A549 (cell line): ENCODE data around the gene ZFHX3. TPM values are rescaled to one million over a fixed set of nuclear protein-coding genes. Genes with fewer than 3 reads are reported as not detected.

Source experiments
- ATAC-seq, 2 experiments: fragments of 200-7000 bp in 1 of 2; fragments of >200 bp in 1 of 2; cut with Nextera tagmentation in 1 of 2; cut with Tn5 transposase in 1 of 2; 3 replicates each; pipeline versions ENCODE4 v1.8.0 to v1.9.1; 2018 to 2020; ENCODE audit warnings: mild to moderate bottlenecking in 1 of 2, moderate library complexity in 1 of 2
- CTCF ChIA-PET: fragments of 300-600 bp; sonication (Branson Sonifier 250); formaldehyde crosslinking; extraction: SDS; loops from one replicate; lab custom pipeline; 2021; ENCODE audit warnings: antibody characterized with exemption, inconsistent platforms; lab: Yijun Ruan, JAX
- POLR2A ChIA-PET: fragments of 350-600 bp; formaldehyde crosslinking; extraction: SDS; loops from one replicate; lab custom pipeline; 2021; ENCODE audit warnings: antibody characterized with exemption, inconsistent platforms; lab: Yijun Ruan, JAX
- DNase-seq, 2 experiments: peaks; one replicate each; pipeline versions ENCODE4 v3.0.0 to v3.0.0-alpha.2; 2011 to 2016; ENCODE audit warnings: low read depth in 1 of 2, low spot score in 1 of 2
- FAIRE-seq: peaks from 2 replicates; lab custom pipeline; 2011; peaks lifted over from hg19 to GRCh38; lab: Jason Lieb, UNC
- H3K27ac ChIP-seq, 2 experiments: fragments of >200 bp; sonication (Bioruptor Twin); formaldehyde crosslinking; 3 replicates each; pipeline ENCODE4 v1.5.1; 2016 to 2017
- H3K4me1 ChIP-seq: fragments of >200 bp; sonication (Bioruptor Twin); formaldehyde crosslinking; 3 replicates; pipeline ENCODE4 v1.6.1; 2016
- H3K4me2 ChIP-seq: fragments of >200 bp; sonication (Bioruptor Twin); formaldehyde crosslinking; 3 replicates; pipeline ENCODE4 v1.6.1; 2016
- H3K4me3 ChIP-seq: fragments of >200 bp; sonication (Bioruptor Twin); formaldehyde crosslinking; 3 replicates; pipeline ENCODE4 v1.5.1; 2016
- H3K9me3 ChIP-seq: fragments of >200 bp; sonication (Bioruptor Twin); formaldehyde crosslinking; 3 replicates; pipeline ENCODE4 v1.6.1; 2016
- BCL3 ChIP-seq: fragments of >200 bp; sonication (Bioruptor Twin); formaldehyde crosslinking; IDR thresholded peaks from 3 replicates; pipeline ENCODE4 v1.6.1; 2016
- CBX2 ChIP-seq: fragments of 200-600 bp; sonication (generic); IDR thresholded peaks from 2 replicates; pipeline ENCODE4 v1.6.1; 2016; ENCODE audit warnings: low read depth, mild to moderate bottlenecking, borderline replicate concordance
- CBX8 ChIP-seq: fragments of 200-600 bp; sonication (generic); IDR thresholded peaks from 2 replicates; pipeline ENCODE4 v1.6.1; 2016
- CEBPB ChIP-seq, 2 experiments: fragments of >200 bp in 1 of 2; sonication (Bioruptor Twin) in 1 of 2; formaldehyde crosslinking in 1 of 2; IDR thresholded peaks; 2 replicates each; pipeline ENCODE4 v1.6.1; 2012 to 2016
- E2F6 ChIP-seq: IDR thresholded peaks from 2 replicates; pipeline ENCODE4 v1.6.1; 2012; ENCODE audit warnings: low read depth, borderline replicate concordance
- EHMT2 ChIP-seq: fragments of 200-600 bp; sonication (generic); IDR thresholded peaks from 2 replicates; pipeline ENCODE4 v1.6.1; 2016; ENCODE audit warnings: antibody characterized with exemption, low read depth, mild to moderate bottlenecking, moderate library complexity
- EP300 ChIP-seq, 2 experiments: fragments of >200 bp; sonication (Bioruptor Twin); formaldehyde crosslinking; IDR thresholded peaks; 2 replicates in 1 of 2; 3 replicates in 1 of 2; pipeline ENCODE4 v1.6.1; 2016 to 2017
- FOSB ChIP-seq: fragments of 250-450 bp; sonication (Bioruptor Pico); IDR thresholded peaks from 2 replicates; pipeline ENCODE4 v1.5.0; 2020; ENCODE audit warnings: mild to moderate bottlenecking, moderate library complexity
- FOXS1 ChIP-seq: fragments of 250-450 bp; sonication (Bioruptor Pico); IDR thresholded peaks from 2 replicates; pipeline ENCODE4 v1.5.0; 2020; ENCODE audit warnings: mild to moderate bottlenecking, moderate library complexity
- GATA3 ChIP-seq: IDR thresholded peaks from 2 replicates; pipeline ENCODE4 v1.6.1; 2012; ENCODE audit warnings: borderline replicate concordance
- HEYL ChIP-seq: fragments of 250-450 bp; sonication (Bioruptor Pico); IDR thresholded peaks from 2 replicates; pipeline ENCODE4 v1.8.0; 2021; ENCODE audit warnings: mild to moderate bottlenecking, moderate library complexity
- HOXA7 ChIP-seq: fragments of 250-450 bp; sonication (Bioruptor Pico); IDR thresholded peaks from 2 replicates; pipeline ENCODE4 v1.5.0; 2020; ENCODE audit warnings: mild to moderate bottlenecking, moderate library complexity
- HOXB13 ChIP-seq: fragments of 250-450 bp; sonication (Bioruptor Pico); IDR thresholded peaks from 2 replicates; pipeline ENCODE4 v1.5.0; 2020; ENCODE audit warnings: low read depth, mild to moderate bottlenecking, moderate library complexity
- HOXB5 ChIP-seq: fragments of 250-450 bp; sonication (Bioruptor Pico); IDR thresholded peaks from 2 replicates; pipeline ENCODE4 v1.5.0; 2020; ENCODE audit warnings: mild to moderate bottlenecking, moderate library complexity
- JUN ChIP-seq, 2 experiments: fragments of >200 bp; sonication (Bioruptor Twin); formaldehyde crosslinking; IDR thresholded peaks; 2 replicates in 1 of 2; 3 replicates in 1 of 2; pipeline ENCODE4 v1.6.1; 2016 to 2017
- KDM1A ChIP-seq: fragments of 200-600 bp; sonication (generic); IDR thresholded peaks from 2 replicates; pipeline ENCODE4 v1.6.1; 2016; ENCODE audit warnings: low read depth, mild to moderate bottlenecking
- MAFK ChIP-seq: fragments of 450-650 bp; IDR thresholded peaks from 2 replicates; pipeline ENCODE4 v1.6.1; 2014; ENCODE audit not compliant: partially characterized antibody
- POLR2AphosphoS2 ChIP-seq: conservative IDR thresholded peaks from 2 replicates; pipeline ENCODE4 v1.6.1; 2012; ENCODE audit warnings: low read length, improper control_type of control experiment, inconsistent platforms
- RAD21 ChIP-seq, 2 experiments: fragments of >200 bp in 1 of 2; sonication (Bioruptor Twin) in 1 of 2; formaldehyde crosslinking in 1 of 2; IDR thresholded peaks in 1 of 2; conservative IDR thresholded peaks in 1 of 2; 2 replicates in 1 of 2; 3 replicates in 1 of 2; pipeline ENCODE4 v1.6.1; 2012 to 2018; ENCODE audit warnings: inconsistent platforms in 1 of 2
- SMC3 ChIP-seq: fragments of >200 bp; sonication (Bioruptor Twin); formaldehyde crosslinking; IDR thresholded peaks from 3 replicates; pipeline ENCODE4 v1.6.1; 2018; ENCODE audit warnings: inconsistent platforms
- SREBF2 ChIP-seq: fragments of 450-650 bp; IDR thresholded peaks from 2 replicates; pipeline ENCODE4 v1.6.1; 2014; ENCODE audit warnings: mild to moderate bottlenecking, moderate library complexity
- TP53 ChIP-seq: fragments of 250-450 bp; sonication (Bioruptor Pico); IDR thresholded peaks from 2 replicates; pipeline ENCODE4 v1.5.0; 2021; ENCODE audit warnings: mild to moderate bottlenecking, moderate library complexity
- USF2 ChIP-seq: fragments of 450-650 bp; IDR thresholded peaks from 2 replicates; pipeline ENCODE4 v1.6.1; 2014; ENCODE audit warnings: antibody characterized with exemption
- ZSCAN20 ChIP-seq: fragments of 250-450 bp; sonication (Bioruptor Pico); IDR thresholded peaks from 2 replicates; pipeline ENCODE4 v1.8.0; 2022; ENCODE audit warnings: mild to moderate bottlenecking, moderate library complexity
- WGBS: methylation state at CpG from one replicate; pipeline ENCODE4 v1.1.6; 2017; ENCODE audit errors: missing lambda C conversion rate; 5-methylcytosine and 5-hydroxymethylcytosine counted together
- polyA plus RNA-seq, 4 experiments: library from polyadenylated mRNA; depleted of rRNA in 3 of 4; stranded (reverse); fragments of >200 nt; fragmentation: RNase III in 1 of 4; extraction: RNeasy Plus Mini Kit Qiagen cat#74134 plus additional on column Dnase treatment in 1 of 4; gene quantifications; 2 replicates in 3 of 4; 3 replicates in 1 of 4; pipeline ENCODE4 v1.2.3, GENCODE V29; 2011 to 2017
- TF ChIP-seq, protein P1 (sequence below): IDR thresholded peaks from 2 replicates; pipeline ENCODE4 v1.6.1; 2012
- TF ChIP-seq, protein P2 (sequence below): fragments of 150-350 bp; IDR thresholded peaks from 2 replicates; pipeline ENCODE4 v1.6.1; 2014; ENCODE audit warnings: low read depth, mild to moderate bottlenecking, low read length

Gene ZFHX3
- polyA plus RNA-seq, 2 of the 4 experiments (the other 2 are of a cell fraction): 3.9 to 6.5 TPM

GRCh38 chr16:72840631-72841381, 207.1 kb downstream of the ZFHX3 start:
- peaks cover 8% of the 10 kb centered on the region; the same call in 1 of the 3 replicates for H3K4me1 ChIP-seq
- H3K4me2 ChIP-seq: no peak overlapping the region
- no peak for ATAC-seq
- DNase-seq: no peak
- H3K4me3 ChIP-seq: no peak overlapping the region
- CTCF ChIA-PET: interaction anchor here (0.6 to 1.3 kb wide), 4 partner anchors 8 to 165 kb away, joined by 4 to 5 read pairs (median 4); no protein-coding TSS in a partner anchor
- H3K9me3 ChIP-seq: no peaks in the 10 kb centered on the region
- POLR2A ChIA-PET: no interaction called here
- FAIRE-seq: no peak
- no peak for TF ChIP-seq CBX8
- TF ChIP-seq JUN (IDR thresholded peaks at IDR 0.05): no peak
- no peak for TF ChIP-seq POLR2AphosphoS2
- TF ChIP-seq CBX2: no peak
- no peak for TF ChIP-seq E2F6
- no peak for TF ChIP-seq BCL3
- TF ChIP-seq EHMT2: no peak
- no peak for TF ChIP-seq KDM1A
- TF ChIP-seq MAFK: no peak
- H3K27ac ChIP-seq: no peak overlapping the region
- WGBS: 87% methylated on average over 11 of the region's 11 CpGs

- TF ChIP-seq RAD21 (conservative IDR thresholded peaks at IDR 0.05 in 1 of 2, IDR thresholded peaks at IDR 0.05 in 1 of 2) (no peak), HOXA7 (CRISPR knock-in tag) (no peak)
- ChIA-PET CTCF (interaction anchor here (1.3 kb wide), 1 partner anchor 8 kb away, joined by 3 read pairs; no protein-coding TSS in a partner anchor), POLR2A (no interaction called here)
- Histone ChIP-seq H3K4me1 (peaks cover 13% of the 10 kb centered on the region), H3K9me3 (no peaks in the 10 kb centered on the region), H3K4me3 (no peak overlapping the region), H3K4me2 (no peak overlapping the region), H3K27ac (no peak overlapping the region)
- 97% methylated on average over 13 of the region's 13 CpGs for WGBS
- DNase-seq: no peak
- FAIRE-seq: no peak
- ATAC-seq: no peak
These were observed 209.0 kb downstream of the ZFHX3 start for GRCh38 chr16:72838951-72839350.

- no peak overlapping the region for H3K4me2 ChIP-seq
- H3K27ac ChIP-seq: no peak overlapping the region
- H3K9me3 ChIP-seq: no peaks in the 10 kb centered on the region
- CTCF ChIA-PET: interaction anchor here (1.3 kb wide), 1 partner anchor 9 kb away, joined by 3 read pairs; no protein-coding TSS in a partner anchor
- peaks cover 17% of the 10 kb centered on the region for H3K4me1 ChIP-seq
- WGBS: 97% methylated on average over 11 of the region's 11 CpGs
- ATAC-seq: no peak
- TF ChIP-seq HOXB13 (CRISPR knock-in tag) (no peak), JUN (IDR thresholded peaks at IDR 0.05) (no peak), FOXS1 (CRISPR knock-in tag) (no peak), USF2 (no peak), HOXB5 (CRISPR knock-in tag) (no peak), FOSB (CRISPR knock-in tag) (no peak), E2F6 (no peak), HOXA7 (CRISPR knock-in tag) (no peak), CEBPB (IDR thresholded peaks at IDR 0.05) (no peak), SMC3 (no peak), EP300 (IDR thresholded peaks at IDR 0.05) (no peak), TP53 (CRISPR knock-in tag) (no peak), RAD21 (conservative IDR thresholded peaks at IDR 0.05 in 1 of 2, IDR thresholded peaks at IDR 0.05 in 1 of 2) (no peak), ZSCAN20 (CRISPR knock-in tag) (no peak), EHMT2 (no peak), HEYL (CRISPR knock-in tag) (no peak), GATA3 (no peak), SREBF2 (no peak)
- TF ChIP-seq, protein P1, sequence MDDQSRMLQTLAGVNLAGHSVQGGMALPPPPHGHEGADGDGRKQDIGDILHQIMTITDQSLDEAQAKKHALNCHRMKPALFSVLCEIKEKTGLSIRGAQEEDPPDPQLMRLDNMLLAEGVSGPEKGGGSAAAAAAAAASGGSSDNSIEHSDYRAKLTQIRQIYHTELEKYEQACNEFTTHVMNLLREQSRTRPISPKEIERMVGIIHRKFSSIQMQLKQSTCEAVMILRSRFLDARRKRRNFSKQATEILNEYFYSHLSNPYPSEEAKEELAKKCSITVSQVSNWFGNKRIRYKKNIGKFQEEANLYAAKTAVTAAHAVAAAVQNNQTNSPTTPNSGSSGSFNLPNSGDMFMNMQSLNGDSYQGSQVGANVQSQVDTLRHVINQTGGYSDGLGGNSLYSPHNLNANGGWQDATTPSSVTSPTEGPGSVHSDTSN: no peak
- TF ChIP-seq, protein P2, sequence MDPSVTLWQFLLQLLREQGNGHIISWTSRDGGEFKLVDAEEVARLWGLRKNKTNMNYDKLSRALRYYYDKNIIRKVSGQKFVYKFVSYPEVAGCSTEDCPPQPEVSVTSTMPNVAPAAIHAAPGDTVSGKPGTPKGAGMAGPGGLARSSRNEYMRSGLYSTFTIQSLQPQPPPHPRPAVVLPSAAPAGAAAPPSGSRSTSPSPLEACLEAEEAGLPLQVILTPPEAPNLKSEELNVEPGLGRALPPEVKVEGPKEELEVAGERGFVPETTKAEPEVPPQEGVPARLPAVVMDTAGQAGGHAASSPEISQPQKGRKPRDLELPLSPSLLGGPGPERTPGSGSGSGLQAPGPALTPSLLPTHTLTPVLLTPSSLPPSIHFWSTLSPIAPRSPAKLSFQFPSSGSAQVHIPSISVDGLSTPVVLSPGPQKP: no peak
- TF ChIP-seq, all 56 proteins: peak for 0
- FAIRE-seq (no peak), DNase-seq (no peak)
- POLR2A ChIA-PET: no interaction called here
- H3K4me3 ChIP-seq: no peak overlapping the region
These were observed 209.4 kb downstream of the ZFHX3 start for GRCh38 chr16:72838586-72838910.
